ENCODE results near the gene EFNA5. TPM values are rescaled to one million over a fixed set of nuclear protein-coding genes. Genes with fewer than 3 reads are reported as not detected.

EFNA5 gene
- total and polyA plus RNA-seq, 10 of the 15 experiments (the other 5 are each of a cell fraction or from before 2014, with no cell fraction given) = 0.19 to 12.6 (median 3.9) TPM

GRCh38 chr5:107451028-107451427 lies 219.7 kb downstream of the EFNA5 start:
- in situ Hi-C loops (cut with MboI) = no loop called here
- TF ChIP-seq CEBPZ (IDR thresholded peaks at IDR 0.05; ENCODE audit: low read depth, low read length) (no peak), PBX3 (IDR thresholded peaks at IDR 0.05; ENCODE audit: insufficient replicate concordance, low read depth, low read length) (no peak), ZBED1 (IDR thresholded peaks at IDR 0.05; ENCODE audit: borderline replicate concordance) (no peak), ATF7 (IDR thresholded peaks at IDR 0.05; ENCODE audit: low read depth) (no peak), BRCA1 (IDR thresholded peaks at IDR 0.05; ENCODE audit: low read depth, low read length) (no peak), CREB1 (IDR thresholded peaks at IDR 0.05; ENCODE audit: low read depth) (no peak), GABPA (IDR thresholded peaks at IDR 0.05; ENCODE audit: low read depth) (no peak), ASH2L (IDR thresholded peaks at IDR 0.05; ENCODE audit: borderline replicate concordance, low read depth) (no peak), CEBPB (IDR thresholded peaks at IDR 0.05; ENCODE audit: borderline replicate concordance in 1 of 2, low read depth in 2 of 2, low read length in 2 of 2) (no peak), SKIL (IDR thresholded peaks at IDR 0.05; ENCODE audit: low read depth, poor library complexity, severe bottlenecking) (no peak), RELA (IDR thresholded peaks at IDR 0.05; ENCODE audit: borderline replicate concordance, partially characterized antibody) (no peak), ATF2 (IDR thresholded peaks at IDR 0.05; ENCODE audit: low read length) (no peak)
- FAIRE-seq (no peak), ATAC-seq (no peak), DNase-seq (ENCODE audit: low read depth, low spot score) (no peak)
- POLR2A ChIA-PET = interaction anchor here (1.1 kb wide), 1 partner anchor 12 kb away, joined by 3 read pairs; no protein-coding TSS in a partner anchor
- Histone ChIP-seq H3K9me3 (replicated peaks; ENCODE audit: control insufficient read depth, insufficient read depth, low read length) (no peaks in the 10 kb centered on the region; the same call in 1 of the 3 replicates), H3K36me3 (ENCODE audit: control insufficient read depth in 2 of 2, insufficient read depth in 2 of 2, low read length in 1 of 2) (no peaks in the 10 kb centered on the region), H4K20me1 (ENCODE audit: control insufficient read depth, insufficient read depth) (no peaks in the 10 kb centered on the region), H3K4me2 (ENCODE audit: control insufficient read depth, insufficient read depth) (no peak overlapping the region), H2AFZ (ENCODE audit: control insufficient read depth, low read depth, low read length) (no peak overlapping the region), H3K4me3 (no peak overlapping the region), H3K27ac (ENCODE audit: control insufficient read depth, insufficient read depth) (no peak overlapping the region), H3K79me2 (ENCODE audit: control insufficient read depth, insufficient read depth, low read length) (peaks cover 2% of the 10 kb centered on the region), H3K27me3 (replicated peaks in 1 of 2; ENCODE audit: control insufficient read depth in 2 of 2, insufficient read depth in 2 of 2, low read length in 1 of 2) (no peaks in the 10 kb centered on the region), H3K4me1 (ENCODE audit: control insufficient read depth, insufficient read depth, low read length) (peaks cover 4% of the 10 kb centered on the region), H3K9ac (ENCODE audit: control insufficient read depth, insufficient read depth, low read length) (no peak overlapping the region)
- no TSS peak for BruUV-seq (replicated peaks)
- 19% methylated on average over 3 of the region's 3 CpGs for WGBS (ENCODE audit: insufficient coverage, insufficient replicate concordance, low lambda C conversion rate, missing lambda C conversion rate)
- intact Hi-C loops (cut with micrococcal nuclease; ENCODE audit: unreplicated experiment) = no loop called here
- RAD21 ChIA-PET (ENCODE audit: unreplicated experiment) = interaction anchor here (1.0 kb wide), 1 partner anchor 9 kb away, joined by 3 read pairs; no protein-coding TSS in a partner anchor
- SMC1A ChIA-PET (ENCODE audit: uncharacterized antibody, unreplicated experiment) = interaction anchor here (0.6 to 6.8 kb wide), 6 partner anchors 9 to 63 kb away, joined by 3 to 68 read pairs (median 3); no protein-coding TSS in a partner anchor
- CTCF ChIA-PET = interaction anchor here (0.8 kb wide), 1 partner anchor 53 kb away, joined by 4 read pairs; no protein-coding TSS in a partner anchor
